Panc1 (cell line): ENCODE measurements around the gene TCF15.

Source experiments
- CTCF ChIP-seq: fragments of 450-650 bp; IDR thresholded peaks from 2 replicates; pipeline ENCODE4 v1.5.1; 2017; ENCODE audit warnings: mild to moderate bottlenecking
- POLR2AphosphoS5 ChIP-seq: IDR thresholded peaks from 2 replicates; pipeline ENCODE4 v1.6.1; 2012; ENCODE audit warnings: mild to moderate bottlenecking, low read depth, low read length, moderate library complexity
- SIN3A ChIP-seq: IDR thresholded peaks from 2 replicates; pipeline ENCODE4 v1.6.1; 2012; ENCODE audit warnings: low read depth, mild to moderate bottlenecking, low read length, moderate library complexity, borderline replicate concordance; ENCODE audit not compliant: insufficient read depth
- TCF7L2 ChIP-seq: IDR thresholded peaks from 2 replicates; pipeline ENCODE4 v1.6.1; 2011; ENCODE audit warnings: mild to moderate bottlenecking, low read depth, low read length, inconsistent platforms
- TF ChIP-seq, protein P1 (sequence below), 2 experiments: IDR thresholded peaks; 2 replicates each; pipeline ENCODE4 v1.6.1; 2011 to 2012; ENCODE audit warnings: low read depth in 2 of 2, control low read depth in 1 of 2, low read length in 1 of 2, mild to moderate bottlenecking in 1 of 2, moderate library complexity in 1 of 2; ENCODE audit not compliant: insufficient read depth in 1 of 2

DNA sequence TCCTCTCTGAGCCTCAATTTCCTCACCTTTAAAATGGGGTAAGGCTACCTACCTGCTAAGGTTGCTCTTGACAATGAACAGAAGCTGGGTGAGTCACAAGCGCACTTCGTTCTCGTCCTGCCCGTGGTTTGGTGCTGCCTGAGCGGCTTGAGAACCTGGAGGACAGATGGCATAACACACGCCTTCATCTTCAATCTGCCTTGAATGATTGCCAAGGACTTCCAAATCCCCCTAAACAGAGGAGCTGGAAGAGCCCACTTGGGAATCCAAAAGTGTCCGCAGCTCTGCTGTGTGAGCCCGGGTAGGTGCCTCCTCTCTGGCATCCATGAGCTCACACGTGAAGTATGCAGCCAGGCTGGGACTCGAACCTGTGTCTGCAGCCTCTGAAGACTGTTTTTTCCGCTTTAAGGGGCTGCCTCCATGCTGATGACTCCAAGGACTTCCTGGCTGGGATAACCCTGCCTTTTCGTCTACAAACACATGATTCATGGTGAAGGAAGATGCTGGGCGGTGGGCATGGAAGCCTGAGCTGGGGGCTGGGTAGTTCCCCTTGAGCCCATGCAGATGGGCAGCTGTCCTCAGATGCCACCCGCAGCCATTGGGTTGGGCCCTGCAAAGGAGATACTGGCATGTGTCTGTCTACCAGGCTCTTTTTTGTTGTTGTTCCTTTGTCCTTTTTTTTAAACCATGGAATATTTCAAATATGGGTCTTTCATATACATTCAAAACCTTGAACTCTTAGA is 41.3 kb downstream of the TCF15 start:
- TF ChIP-seq, protein P1, sequence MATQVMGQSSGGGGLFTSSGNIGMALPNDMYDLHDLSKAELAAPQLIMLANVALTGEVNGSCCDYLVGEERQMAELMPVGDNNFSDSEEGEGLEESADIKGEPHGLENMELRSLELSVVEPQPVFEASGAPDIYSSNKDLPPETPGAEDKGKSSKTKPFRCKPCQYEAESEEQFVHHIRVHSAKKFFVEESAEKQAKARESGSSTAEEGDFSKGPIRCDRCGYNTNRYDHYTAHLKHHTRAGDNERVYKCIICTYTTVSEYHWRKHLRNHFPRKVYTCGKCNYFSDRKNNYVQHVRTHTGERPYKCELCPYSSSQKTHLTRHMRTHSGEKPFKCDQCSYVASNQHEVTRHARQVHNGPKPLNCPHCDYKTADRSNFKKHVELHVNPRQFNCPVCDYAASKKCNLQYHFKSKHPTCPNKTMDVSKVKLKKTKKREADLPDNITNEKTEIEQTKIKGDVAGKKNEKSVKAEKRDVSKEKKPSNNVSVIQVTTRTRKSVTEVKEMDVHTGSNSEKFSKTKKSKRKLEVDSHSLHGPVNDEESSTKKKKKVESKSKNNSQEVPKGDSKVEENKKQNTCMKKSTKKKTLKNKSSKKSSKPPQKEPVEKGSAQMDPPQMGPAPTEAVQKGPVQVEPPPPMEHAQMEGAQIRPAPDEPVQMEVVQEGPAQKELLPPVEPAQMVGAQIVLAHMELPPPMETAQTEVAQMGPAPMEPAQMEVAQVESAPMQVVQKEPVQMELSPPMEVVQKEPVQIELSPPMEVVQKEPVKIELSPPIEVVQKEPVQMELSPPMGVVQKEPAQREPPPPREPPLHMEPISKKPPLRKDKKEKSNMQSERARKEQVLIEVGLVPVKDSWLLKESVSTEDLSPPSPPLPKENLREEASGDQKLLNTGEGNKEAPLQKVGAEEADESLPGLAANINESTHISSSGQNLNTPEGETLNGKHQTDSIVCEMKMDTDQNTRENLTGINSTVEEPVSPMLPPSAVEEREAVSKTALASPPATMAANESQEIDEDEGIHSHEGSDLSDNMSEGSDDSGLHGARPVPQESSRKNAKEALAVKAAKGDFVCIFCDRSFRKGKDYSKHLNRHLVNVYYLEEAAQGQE (IDR thresholded peaks at IDR 0.05; ENCODE audit: insufficient read depth in 1 of 2, low read depth in 2 of 2, low read length in 1 of 2): no peak
- no peak for TF ChIP-seq CTCF
- TF ChIP-seq TCF7L2: no peak
- TF ChIP-seq POLR2AphosphoS5: no peak
- no peak for TF ChIP-seq SIN3A
